Keratinocyte (primary cell): Measurements from ENCODE around the gene LRRIQ4. TPM values are rescaled to one million over a fixed set of nuclear protein-coding genes. Genes with fewer than 3 reads are reported as not detected.

Experiments used
- DNase-seq: peaks from one replicate; pipeline ENCODE4 v3.0.0-alpha.2; 2011; ENCODE audit warnings: low read depth, missing footprints, low spot score
- FAIRE-seq: peaks from 2 replicates; lab custom pipeline; 2011; peaks lifted over from hg19 to GRCh38; lab: Jason Lieb, UNC
- H2AFZ ChIP-seq: 2 replicates; pipeline ENCODE4 v1.6.0; 2012; ENCODE audit warnings: low read length, control low read depth, inconsistent platforms; ENCODE audit not compliant: control insufficient read depth
- H3K27ac ChIP-seq: 2 replicates; pipeline ENCODE4 v1.5.1; 2011; ENCODE audit warnings: low read length; ENCODE audit not compliant: control insufficient read depth, insufficient read depth
- H3K27me3 ChIP-seq: 3 replicates; pipeline ENCODE4 v1.6.0; 2011; ENCODE audit warnings: low read length; ENCODE audit not compliant: control insufficient read depth, insufficient read depth; ENCODE audit errors: extremely low read depth
- H3K36me3 ChIP-seq, 2 experiments: 2 replicates in 1 of 2; 3 replicates in 1 of 2; pipeline ENCODE4 v1.5.1; 2011; ENCODE audit warnings: low read length in 2 of 2, mild to moderate bottlenecking in 1 of 2; ENCODE audit not compliant: control insufficient read depth in 2 of 2, insufficient read depth in 2 of 2; ENCODE audit errors: extremely low read depth in 1 of 2
- H3K4me1 ChIP-seq: 3 replicates; pipeline ENCODE4 v1.5.1; 2011; ENCODE audit warnings: low read length; ENCODE audit not compliant: control insufficient read depth, insufficient read depth; ENCODE audit errors: extremely low read depth
- H3K4me2 ChIP-seq: 3 replicates; pipeline ENCODE4 v1.6.0; 2011; ENCODE audit warnings: low read depth, low read length; ENCODE audit not compliant: control insufficient read depth, insufficient read depth; ENCODE audit errors: extremely low read depth
- H3K4me3 ChIP-seq, 3 experiments: fragments of 200-600 bp in 1 of 3; sonication (generic) in 1 of 3; 2 replicates in 2 of 3; 3 replicates in 1 of 3; pipeline ENCODE4 v1.5.1; 2011 to 2016; ENCODE audit warnings: low read length in 3 of 3, mild to moderate bottlenecking in 3 of 3, control low read depth in 2 of 3, inconsistent platforms in 1 of 3, low read depth in 1 of 3, mixed read lengths in 1 of 3, mixed run types in 1 of 3, moderate library complexity in 1 of 3; ENCODE audit not compliant: control insufficient read depth in 2 of 3, insufficient read depth in 2 of 3; ENCODE audit errors: extremely low read depth in 1 of 3
- H3K79me2 ChIP-seq: 2 replicates; pipeline ENCODE4 v1.6.0; 2012; ENCODE audit warnings: low read length; ENCODE audit not compliant: control insufficient read depth, insufficient read depth
- H3K9ac ChIP-seq: 3 replicates; pipeline ENCODE4 v1.6.0; 2011; ENCODE audit warnings: low read length; ENCODE audit not compliant: control insufficient read depth, insufficient read depth; ENCODE audit errors: extremely low read depth
- H3K9me1 ChIP-seq: 3 replicates; pipeline ENCODE4 v1.6.0; 2011; ENCODE audit warnings: low read length; ENCODE audit not compliant: control insufficient read depth, insufficient read depth; ENCODE audit errors: extremely low read depth
- H3K9me3 ChIP-seq: 2 replicates; pipeline ENCODE4 v1.5.1; 2012; ENCODE audit warnings: low read depth, low read length; ENCODE audit not compliant: control insufficient read depth
- H4K20me1 ChIP-seq: 3 replicates; pipeline ENCODE4 v1.6.0; 2011; ENCODE audit warnings: low read length; ENCODE audit not compliant: control insufficient read depth, insufficient read depth; ENCODE audit errors: extremely low read depth
- EZH2 ChIP-seq: IDR thresholded peaks from one replicate; pipeline ENCODE4 v1.6.1; 2012; ENCODE audit warnings: inconsistent platforms, mild to moderate bottlenecking, low read length, moderate library complexity
- dilution Hi-C: fragments of 300-500 bp; cut with MboI; formaldehyde crosslinking; loops from one replicate; pipeline ENCODE4 v1.7.0; 2020; ENCODE audit warnings: low sequenced_read_pairs; ENCODE audit not compliant: extremely low pct_ligation_motif_present
- polyA plus RNA-seq, 5 experiments: library from polyadenylated mRNA; depleted of rRNA in 3 of 5; stranded (reverse) in 3 of 5; stranded (forward) in 1 of 5; unstranded in 1 of 5; fragments of >200 nt; gene quantifications; 1 replicate in 1 of 5; 2 replicates in 3 of 5; 3 replicates in 1 of 5; pipeline versions ENCODE4 v1.2.1 to v1.2.3, GENCODE V29; 2011 to 2012; ENCODE audit warnings: missing spikeins in 2 of 5, low read depth in 1 of 5, low replicate concordance in 1 of 5
- TF ChIP-seq, protein P1 (sequence below), 3 experiments: IDR thresholded peaks in 1 of 3; conservative IDR thresholded peaks in 1 of 3; optimal IDR thresholded peaks in 1 of 3; 2 replicates in 2 of 3; 3 replicates in 1 of 3; pipeline versions ENCODE3 to v1.5.1; 2011; ENCODE audit warnings: low read length in 3 of 3, mild to moderate bottlenecking in 3 of 3, moderate library complexity in 2 of 3, control low read depth in 1 of 3, inconsistent platforms in 1 of 3; ENCODE audit not compliant: insufficient read depth in 2 of 3; ENCODE audit errors: extremely low read depth in 1 of 3

LRRIQ4 gene
- polyA plus RNA-seq, 1 donor (not counting 4 experiments of a cell fraction or from before 2014, with no cell fraction given), result not detected

DNA sequence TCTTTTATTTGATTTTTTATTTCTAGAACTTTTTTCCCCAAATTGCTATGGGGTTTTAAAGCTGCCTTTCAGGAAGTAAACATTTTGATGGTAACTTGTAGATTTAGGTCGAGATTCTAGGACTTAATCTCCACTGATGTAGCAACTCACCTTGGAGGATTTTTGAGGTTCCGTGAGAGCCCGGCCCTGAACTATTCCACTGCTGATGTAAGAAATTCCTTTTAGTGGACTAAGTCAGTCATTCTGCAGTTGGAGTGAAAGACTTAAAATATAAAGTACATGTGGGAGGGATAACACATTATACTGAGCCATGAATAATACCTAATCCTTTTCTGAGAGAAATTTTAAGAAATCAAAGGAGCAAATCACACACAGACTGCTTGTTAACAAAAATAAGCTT, 12.6 kb downstream of the LRRIQ4 start:
- Histone ChIP-seq H3K79me2 (no peaks in the 10 kb centered on the region), H2AFZ (no peak overlapping the region), H3K27ac (no peak overlapping the region), H3K4me1 (no peaks in the 10 kb centered on the region), H3K36me3 (no peaks in the 10 kb centered on the region), H3K27me3 (no peaks in the 10 kb centered on the region), H3K4me2 (no peak overlapping the region), H3K9me1 (no peaks in the 10 kb centered on the region), H3K9me3 (no peaks in the 10 kb centered on the region), H4K20me1 (no peaks in the 10 kb centered on the region), H3K9ac (no peak overlapping the region), H3K4me3 (no peak overlapping the region)
- no peak for DNase-seq
- TF ChIP-seq, protein P1, sequence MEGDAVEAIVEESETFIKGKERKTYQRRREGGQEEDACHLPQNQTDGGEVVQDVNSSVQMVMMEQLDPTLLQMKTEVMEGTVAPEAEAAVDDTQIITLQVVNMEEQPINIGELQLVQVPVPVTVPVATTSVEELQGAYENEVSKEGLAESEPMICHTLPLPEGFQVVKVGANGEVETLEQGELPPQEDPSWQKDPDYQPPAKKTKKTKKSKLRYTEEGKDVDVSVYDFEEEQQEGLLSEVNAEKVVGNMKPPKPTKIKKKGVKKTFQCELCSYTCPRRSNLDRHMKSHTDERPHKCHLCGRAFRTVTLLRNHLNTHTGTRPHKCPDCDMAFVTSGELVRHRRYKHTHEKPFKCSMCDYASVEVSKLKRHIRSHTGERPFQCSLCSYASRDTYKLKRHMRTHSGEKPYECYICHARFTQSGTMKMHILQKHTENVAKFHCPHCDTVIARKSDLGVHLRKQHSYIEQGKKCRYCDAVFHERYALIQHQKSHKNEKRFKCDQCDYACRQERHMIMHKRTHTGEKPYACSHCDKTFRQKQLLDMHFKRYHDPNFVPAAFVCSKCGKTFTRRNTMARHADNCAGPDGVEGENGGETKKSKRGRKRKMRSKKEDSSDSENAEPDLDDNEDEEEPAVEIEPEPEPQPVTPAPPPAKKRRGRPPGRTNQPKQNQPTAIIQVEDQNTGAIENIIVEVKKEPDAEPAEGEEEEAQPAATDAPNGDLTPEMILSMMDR (optimal IDR thresholded peaks at IDR 0.05 in 1 of 3, IDR thresholded peaks at IDR 0.05 in 1 of 3, conservative IDR thresholded peaks at IDR 0.05 in 1 of 3; ENCODE audit: extremely low read depth in 1 of 3, insufficient read depth in 2 of 3, low read length in 3 of 3), result no peak
- no peak for TF ChIP-seq EZH2
- FAIRE-seq, result no peak
- dilution Hi-C loops, result no loop called here

DNA sequence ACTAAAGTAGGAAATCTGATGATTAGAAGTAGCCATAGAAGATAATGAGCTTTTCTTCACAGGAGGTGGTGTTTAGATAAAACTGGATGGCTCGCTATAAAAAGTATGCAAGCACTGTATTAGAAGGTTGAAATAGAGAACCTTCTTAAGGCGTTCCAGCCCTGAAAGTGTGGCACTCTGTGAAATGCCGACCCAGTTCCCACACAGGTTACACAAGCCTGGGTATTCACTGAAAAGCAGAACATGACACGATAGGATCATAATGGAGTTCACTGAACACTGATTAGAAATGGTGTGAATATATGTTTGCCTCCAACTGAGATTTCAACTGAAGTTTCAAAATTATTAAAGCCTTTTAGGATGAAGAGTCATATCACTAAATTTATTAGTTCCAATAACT, 15.0 kb downstream of the LRRIQ4 start:
- DNase-seq, result no peak
- Histone ChIP-seq H4K20me1 (no peaks in the 10 kb centered on the region), H3K9ac (no peak overlapping the region), H3K9me1 (no peaks in the 10 kb centered on the region), H3K4me1 (no peaks in the 10 kb centered on the region), H3K9me3 (no peaks in the 10 kb centered on the region), H3K4me2 (no peak overlapping the region), H3K27me3 (no peaks in the 10 kb centered on the region), H3K27ac (no peak overlapping the region), H2AFZ (no peak overlapping the region), H3K79me2 (no peaks in the 10 kb centered on the region), H3K4me3 (no peak overlapping the region), H3K36me3 (no peaks in the 10 kb centered on the region)
- TF ChIP-seq EZH2, result no peak
- TF ChIP-seq, protein P1 (optimal IDR thresholded peaks at IDR 0.05 in 1 of 3, IDR thresholded peaks at IDR 0.05 in 1 of 3, conservative IDR thresholded peaks at IDR 0.05 in 1 of 3; ENCODE audit: extremely low read depth in 1 of 3, insufficient read depth in 2 of 3, low read length in 3 of 3), result no peak
- no peak for FAIRE-seq
- dilution Hi-C loops, result no loop called here
